Skin of body (tissue), 2 donors: ENCODE results near the gene TMOD1. TPM values are rescaled to one million over a fixed set of nuclear protein-coding genes. Genes with fewer than 3 reads are reported as not detected.

ENCODE experiments used
- DNase-seq: peaks from one replicate; lab custom pipeline; 2025; lab: John Stamatoyannopoulos, UW
- total RNA-seq: library from RNA; depleted of rRNA; stranded (reverse); fragments of >200 nt; gene quantifications from one replicate; pipeline ENCODE4 v1.2.3, GENCODE V29; 2014

The TMOD1 gene
- total RNA-seq, 1 donor from 2014 or later, result 9.3 TPM

DNA sequence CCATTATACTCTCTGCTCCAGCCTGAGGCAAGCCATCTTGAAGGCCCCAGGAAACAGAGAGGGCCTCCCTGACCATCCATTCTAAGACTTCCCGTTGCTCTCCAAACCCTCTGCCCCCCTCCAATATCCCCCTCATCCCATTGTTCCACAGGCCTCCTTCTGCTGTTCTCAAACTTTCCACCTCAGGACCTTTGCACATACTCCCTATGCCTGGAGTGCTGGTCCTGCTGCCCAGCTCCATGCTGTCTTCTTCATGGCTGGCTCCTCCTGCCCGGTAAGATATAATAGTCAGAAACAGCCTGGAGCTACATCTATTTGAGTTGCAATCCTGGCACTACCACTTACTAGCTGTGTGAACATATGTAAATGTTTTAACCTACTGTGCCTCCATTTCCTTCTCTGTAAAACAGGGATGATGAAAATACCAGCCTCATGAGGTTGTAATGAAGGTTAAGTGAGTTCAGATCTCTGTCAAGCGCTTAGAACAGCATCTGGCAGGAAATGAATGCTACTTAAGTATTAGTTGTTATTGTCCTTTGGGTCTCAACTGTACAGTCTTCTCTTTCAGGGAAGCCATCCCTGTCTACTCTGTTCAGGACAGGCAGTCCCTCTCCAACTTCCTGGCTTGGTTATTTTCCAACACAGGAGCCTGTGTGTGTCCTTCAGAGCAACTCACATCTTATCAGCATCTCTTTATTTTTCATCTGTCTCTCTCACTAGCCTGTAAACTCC, 45.8 kb downstream of the TMOD1 start:
- DNase-seq, result no peak

DNA sequence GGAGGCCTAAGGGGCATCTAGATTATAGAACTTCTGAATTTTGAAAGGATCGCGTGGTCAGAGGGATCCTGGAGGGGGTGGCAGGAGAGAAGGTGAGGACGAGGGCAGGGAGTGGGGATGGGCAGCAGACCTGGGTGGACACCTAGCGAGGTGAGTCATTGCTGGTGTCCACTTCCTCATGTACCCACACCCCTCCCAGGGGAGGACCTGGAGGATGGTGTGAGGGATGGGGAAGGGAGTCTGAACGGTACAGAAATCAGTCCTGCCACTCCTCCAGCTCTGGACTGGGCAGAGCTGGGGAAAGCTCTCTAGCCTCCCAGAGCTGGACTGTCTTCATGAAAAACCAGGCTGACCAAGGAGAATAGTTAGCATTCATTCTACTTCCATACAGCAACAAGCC, 46.9 kb downstream of the TMOD1 start:
- DNase-seq, result no peak

DNA sequence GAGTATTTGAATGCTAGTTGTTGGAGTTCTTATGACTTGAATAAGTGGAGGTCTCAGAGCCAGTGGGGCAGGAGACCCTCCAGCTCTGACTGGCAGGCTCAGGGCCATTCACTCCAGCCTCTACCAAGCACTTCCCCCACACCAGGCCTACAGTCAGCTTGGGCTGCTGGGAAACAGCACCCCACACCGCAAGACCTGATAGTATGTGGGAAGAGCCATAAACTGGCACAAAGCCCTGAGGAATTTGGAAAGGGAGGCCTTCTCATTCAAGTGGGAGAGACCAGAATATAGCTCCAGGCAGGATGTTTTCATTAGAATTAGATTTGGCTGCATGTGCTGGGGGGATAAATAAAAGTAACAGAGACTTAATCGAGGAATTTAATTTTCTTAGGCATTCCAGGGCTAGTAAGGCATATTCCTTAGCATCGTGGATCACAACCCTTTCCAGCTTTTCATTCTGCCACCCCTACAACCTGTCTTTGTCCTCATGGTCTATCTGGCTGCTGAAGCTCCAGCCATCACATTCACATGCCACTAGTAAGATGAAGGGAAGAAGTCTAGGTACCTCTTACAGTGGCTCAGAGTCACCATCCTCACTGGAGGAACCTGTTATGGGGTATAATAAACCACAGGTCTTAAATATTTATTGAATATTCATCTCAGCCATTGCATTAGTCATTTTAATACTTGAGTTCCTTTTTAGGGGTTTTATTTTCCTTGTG, 47.5 kb downstream of the TMOD1 start:
- DNase-seq, result no peak

DNA sequence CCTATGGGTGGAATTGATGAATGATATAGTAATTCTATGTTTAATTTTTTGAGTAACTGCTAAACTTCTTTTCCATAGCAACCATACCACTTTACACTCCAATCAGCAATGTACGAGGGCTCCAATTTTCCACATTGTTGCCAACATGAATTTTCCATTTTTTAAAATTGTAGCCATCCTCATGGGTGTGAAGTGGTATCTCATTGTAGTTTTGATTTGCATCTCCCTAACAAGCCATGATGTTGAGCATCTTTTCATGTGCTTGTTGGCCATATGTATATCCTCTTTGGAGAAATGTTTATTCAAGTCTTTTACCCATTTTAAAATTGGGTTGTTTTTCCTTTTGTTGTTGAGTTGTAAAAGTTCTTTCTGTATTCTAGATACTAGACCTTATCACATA, 48.9 kb downstream of the TMOD1 start:
- DNase-seq, result no peak

DNA sequence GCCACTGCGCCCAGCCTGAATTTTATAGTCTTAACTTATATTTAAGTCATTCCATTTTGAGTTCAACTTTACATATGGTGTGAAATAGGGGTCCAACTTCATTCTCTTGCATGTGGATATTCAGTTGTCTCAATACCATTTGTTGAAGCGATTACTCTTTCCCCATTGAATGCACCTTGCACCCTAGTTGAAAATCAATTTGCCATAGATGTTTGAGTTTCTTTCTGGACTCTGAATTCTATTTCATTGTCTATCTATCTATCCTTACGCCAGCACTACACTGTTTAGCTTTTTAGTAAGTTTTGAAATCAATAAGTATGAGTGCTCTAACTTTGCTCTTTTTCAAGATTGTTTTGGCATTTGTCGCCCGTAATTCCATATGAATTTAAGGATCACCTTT, 49.8 kb downstream of the TMOD1 start:
- DNase-seq, result no peak

DNA sequence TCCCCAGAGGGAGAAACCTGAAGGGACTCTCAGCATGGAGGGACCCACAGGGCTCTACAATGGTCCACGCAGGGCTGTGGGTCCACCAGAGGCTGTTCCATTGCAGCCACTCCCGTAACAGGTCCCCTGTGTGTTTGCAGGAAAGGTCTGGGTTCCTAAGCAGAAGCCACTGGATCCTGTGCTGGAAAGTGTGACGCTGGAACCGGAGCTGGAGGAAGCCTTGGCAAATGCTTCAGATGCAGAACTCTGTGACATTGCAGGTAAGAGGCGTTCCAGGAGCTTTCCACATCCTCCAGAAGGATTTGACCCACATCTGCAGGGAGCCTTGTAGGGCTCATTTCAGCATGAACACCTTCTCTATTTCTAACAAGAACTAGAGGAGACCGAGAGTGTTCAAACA, 51.7 kb downstream of the TMOD1 start:
- DNase-seq, result no peak

DNA sequence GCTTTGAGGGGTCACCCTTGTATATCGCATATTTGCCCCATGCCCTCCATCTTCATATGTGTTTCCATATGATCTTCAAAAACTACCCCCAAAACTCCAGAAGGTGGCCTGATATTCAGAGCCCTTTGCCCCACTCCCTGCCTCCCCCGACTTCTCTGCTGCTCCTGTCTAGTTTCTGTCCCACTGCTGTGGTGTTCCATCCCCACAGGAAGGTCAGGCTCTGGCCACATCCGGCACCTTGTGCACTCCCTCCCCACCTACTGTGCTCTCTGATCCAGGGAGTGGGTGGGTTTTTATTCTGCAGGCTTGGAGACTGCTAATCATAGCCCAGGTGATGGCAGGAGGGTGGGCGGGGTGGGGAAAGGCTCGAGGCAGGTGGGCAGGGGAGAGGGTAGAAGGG, 52.4 kb downstream of the TMOD1 start:
- DNase-seq, result no peak

DNA sequence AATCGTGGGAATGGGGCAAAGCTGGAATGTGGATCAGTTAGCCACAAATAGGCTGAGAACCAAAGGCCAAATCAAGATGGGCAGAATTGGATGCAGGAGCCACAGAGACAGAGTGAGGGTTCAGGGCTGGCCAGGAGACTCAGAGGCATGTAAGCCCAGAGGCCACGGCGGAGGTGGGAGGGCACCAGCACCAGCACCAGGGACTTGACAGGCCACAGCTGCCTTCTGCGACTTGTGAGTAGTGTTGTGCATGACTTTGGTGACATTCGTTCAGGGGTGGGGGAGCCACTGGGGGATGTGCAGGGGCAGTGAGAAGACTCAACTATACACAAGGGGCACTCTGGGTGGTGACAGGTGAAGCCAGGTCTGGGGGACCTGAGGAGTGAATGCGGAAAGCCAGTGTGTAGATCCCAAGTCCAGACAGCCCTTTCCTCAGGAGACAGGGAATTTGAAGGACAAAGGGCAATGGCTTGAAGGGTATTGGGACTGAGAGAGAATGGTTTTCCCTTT, 53.2 kb downstream of the TMOD1 start:
- DNase-seq, result no peak

DNA sequence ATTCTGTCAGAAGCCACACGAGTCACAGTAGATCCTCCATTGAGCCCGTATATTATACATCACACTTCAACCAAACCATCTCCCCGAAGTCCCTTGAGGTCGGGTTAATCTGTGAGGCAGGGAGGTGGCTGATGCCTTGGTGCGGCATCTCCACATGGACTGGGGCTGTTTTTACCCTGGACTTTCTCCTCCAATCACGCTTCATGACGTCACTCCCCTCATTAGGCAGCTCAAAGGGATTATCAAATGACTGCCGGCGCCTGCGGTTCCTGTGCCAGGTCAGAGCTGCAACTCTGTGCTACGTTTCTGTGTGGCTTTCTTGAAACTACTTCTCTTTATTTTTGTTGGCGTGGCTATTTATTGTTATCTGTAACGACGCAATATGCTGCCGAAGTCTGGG, 53.7 kb downstream of the TMOD1 start:
- no peak for DNase-seq

DNA sequence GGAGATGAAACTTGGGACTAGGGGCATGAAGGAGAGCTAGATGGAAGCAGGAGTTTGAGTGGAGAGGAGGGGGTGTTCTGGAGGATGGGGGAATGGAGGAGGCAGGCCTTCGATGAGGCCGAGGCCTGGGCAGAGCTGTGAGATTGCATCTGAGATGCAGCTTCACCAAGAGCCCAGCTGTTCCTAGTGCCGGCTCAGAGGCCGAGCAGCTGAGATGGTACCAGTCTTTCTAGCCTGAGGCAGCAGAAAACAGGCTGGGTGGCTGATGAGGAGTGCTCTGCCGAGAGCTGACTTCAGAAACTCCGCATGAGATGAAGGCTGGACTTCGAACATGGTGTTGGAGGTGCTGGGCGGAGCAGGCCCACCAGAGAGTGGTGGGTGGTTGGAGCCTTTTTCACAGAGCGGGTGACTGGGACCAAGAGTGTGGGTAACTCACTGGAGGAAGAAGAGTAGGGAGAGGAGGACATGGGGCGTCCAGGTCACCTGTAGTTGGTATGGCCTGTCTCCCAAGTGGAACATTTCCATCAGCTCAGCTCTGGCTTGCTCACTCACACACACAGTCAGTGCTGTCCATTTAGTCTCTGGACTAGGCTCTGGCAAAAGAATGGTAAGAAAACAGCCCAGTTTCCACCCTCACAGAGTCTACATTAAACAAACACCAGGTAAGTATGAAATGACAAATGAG, 54.7 kb downstream of the TMOD1 start:
- DNase-seq, result no peak

DNA sequence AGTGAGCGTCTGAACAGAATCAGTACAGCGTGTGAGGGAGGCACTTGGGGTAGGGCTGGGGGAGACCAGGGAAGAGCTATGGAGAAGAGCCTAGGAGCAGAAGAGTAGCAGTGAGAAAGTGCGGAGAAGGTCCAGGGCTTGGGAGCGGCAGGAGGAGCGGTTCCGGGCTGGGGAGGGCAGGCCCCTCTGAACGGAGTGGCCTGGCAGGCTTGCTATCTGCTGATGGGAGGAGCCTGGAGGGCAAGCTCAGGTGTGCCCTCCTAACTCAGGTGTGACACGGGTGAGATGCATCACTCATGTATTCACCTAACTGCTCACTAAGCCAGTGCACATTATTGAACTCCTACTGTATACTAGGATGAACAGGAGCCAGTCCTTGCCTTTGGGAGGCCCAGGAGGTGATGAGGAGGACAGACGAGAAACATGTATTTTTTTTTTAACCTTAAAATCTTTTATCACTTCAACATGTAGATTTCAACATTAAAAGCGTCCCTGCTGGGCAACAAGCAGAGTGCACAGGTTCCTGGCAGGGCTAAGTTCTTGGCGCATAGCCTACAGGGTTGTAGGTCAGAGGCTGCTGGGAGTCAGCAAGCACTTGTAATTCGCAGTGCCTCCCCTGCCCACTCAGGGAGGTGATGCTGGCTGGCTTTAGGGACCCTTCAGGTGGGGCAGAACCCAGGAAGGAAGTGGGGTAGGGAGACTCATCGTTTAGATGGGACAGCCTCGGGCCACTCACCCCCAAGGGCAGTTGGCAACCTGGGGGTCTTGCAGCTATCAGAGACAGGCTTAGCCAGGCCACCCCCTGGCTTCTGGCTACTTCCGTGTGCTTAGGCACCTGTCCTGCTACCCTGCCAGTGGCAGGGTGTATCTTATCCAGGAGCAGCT, 55.5 kb downstream of the TMOD1 start:
- DNase-seq, result no peak

DNA sequence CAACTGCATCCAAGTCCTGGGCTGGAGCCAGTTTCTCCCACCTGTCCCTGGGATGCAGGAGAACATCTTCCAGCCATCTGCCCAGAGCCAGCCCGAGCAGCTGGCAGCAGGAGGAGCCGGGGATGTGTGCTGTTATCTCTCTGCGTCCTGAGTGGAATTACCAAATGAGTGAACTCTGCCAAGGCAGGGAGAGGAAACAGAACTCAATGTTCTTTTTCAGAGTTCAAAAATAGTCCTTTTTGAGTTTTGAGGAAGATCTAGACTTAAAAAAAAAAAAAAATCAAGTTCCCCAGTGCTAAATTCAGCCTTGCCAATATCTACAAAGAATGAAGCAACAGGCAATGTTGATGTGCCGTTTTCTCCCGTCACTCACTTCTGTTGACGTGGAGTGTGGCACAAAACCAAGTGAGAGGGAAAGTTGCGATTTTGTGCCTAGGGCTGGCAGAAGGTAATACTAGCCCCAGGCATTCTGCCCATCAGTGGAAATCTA, 56.2 kb downstream of the TMOD1 start:
- DNase-seq, result no peak

DNA sequence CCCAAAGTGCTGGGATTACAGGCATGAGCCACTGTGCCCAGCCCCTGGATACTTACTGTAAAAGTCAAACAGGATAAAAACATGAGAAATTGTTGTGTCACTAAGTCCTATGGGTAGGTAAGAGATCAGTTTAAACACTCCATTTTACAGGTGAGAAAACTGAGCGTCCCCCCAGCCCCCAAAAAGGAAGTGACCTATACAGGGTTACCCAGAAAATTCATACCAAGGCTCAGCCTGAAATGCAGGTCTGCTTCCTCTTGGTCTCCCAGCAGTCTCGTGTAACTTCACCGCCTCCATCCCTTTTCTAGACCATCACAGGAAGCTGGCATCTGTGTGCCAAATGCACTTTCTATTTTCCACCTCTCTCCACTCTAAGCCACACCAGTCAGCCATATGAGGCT, 57.2 kb downstream of the TMOD1 start:
- no peak for DNase-seq

DNA sequence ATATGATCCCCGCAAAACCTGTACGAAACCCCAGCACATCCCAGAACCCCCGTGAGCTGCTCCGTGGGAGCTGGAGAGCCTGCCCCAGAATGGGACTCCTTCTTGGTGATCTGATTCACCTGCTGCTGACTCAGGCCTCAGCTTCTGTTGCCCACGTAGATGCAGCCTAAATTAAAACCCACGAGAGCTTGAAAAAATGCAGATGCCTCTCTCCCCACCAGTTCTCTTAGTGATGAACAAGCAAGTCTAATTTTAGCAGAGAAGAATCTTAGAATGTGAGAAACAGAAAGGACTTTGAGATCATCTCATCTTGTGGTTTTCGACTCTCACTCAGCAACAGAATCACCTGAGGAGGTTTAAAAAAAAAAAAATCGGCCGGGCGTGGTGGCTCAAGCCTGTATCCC, 57.6 kb downstream of the TMOD1 start:
- no peak for DNase-seq

DNA sequence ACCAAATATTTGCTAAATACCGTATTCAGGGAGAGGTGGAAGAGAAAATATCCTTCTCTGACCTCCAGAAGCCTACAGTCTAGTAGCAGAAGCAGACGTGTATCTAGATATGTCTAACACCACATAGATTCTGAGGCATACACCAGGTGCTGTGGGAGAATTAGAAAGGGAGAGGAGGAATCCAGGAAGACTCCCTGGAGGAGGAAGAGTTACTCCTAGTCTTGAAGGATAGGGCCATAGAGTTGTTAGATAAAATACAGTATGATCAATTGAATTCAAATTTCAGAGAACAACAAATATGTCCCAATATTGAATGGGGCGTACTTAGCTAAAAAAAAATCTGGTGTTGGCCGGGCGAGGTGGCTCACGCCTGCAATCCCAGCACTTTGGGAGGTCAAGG, 58.7 kb downstream of the TMOD1 start:
- DNase-seq, result no peak

DNA sequence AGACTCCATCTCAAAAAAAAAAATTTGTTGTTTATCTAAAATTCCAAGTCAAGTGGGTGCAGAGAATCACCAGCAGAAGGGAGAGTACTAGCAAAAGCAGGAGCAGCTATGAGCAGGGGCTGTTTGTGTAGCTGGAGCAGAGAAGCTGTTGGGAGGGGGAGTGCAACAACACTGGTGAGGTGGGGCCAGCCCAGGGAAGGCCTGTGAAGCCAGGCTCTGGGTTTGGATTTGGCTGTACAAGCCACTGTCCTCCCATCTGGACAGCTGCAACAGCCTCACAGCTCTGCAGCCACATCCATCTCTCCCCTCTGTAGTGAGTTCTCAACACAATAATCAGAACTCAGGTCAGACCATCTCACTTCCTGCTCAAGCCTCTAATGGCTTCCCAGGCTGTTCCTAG, 59.4 kb downstream of the TMOD1 start:
- DNase-seq, result no peak

DNA sequence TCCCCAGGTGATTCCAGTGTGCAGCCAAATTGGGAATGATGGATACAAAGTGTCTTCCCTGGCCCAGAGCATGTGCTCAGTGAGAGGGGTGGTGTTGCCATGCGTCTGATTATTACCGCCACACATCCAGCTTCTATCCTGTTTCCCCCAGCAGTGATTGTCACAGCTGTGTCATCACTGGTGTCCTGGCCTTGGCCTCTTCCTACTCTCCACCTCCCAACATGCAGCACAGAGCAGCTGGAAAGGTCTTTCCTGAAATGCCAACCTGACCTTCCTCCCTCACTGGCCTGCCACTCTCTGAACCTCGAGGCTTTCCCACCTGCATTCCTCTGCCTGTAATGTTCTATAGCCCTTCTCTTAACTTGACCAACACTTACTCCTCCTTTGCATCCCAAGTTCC, 60.0 kb downstream of the TMOD1 start:
- no peak for DNase-seq

DNA sequence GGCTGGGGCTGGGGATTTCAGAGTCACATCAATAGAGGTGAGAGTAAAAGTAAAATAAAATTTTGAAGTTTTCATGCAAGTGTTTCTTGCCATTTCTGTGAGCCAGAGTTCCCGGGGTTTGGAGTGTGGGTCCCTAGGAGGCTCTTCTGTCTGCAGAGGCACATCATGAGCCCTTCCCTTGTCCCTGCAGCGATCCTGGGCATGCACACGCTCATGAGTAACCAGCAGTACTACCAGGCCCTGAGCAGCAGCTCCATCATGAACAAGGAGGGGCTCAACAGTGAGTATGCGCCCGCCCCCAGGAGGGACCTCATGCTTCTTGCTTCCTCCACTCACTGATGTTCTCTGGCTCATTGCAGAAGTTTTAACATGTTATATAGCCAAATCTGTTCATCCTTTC, 61.1 kb downstream of the TMOD1 start:
- DNase-seq, result no peak

DNA sequence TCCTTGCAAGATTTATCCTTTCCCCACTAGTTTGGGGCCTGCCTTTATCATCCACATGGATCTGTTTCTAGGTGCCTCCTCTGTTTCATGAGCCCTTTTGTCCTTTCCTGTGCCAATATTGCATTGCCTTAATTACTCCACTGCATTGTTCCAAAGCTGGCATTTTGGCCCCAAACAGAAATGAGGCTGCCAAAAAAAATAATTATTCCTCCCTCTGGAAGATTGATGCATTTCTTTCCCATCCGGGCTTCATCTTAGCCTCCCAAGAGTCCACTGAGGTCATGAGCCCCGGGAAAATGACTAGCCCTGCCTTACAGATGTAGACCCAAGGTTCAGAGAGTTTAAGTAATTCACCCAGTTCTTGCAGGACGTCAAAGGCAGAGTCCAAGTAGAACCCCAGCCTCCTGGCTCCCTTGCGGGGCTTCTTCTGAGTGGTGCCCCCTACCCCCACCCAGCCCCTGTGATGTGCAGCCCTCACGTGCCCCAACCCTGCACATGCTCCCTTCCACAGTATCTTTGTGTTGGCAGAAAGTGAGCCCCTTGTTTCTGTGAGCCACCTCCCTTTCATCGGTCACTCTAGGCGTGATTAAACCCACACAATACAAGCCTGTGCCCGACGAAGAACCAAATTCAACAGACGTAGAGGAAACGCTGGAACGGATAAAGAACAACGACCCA, 62.1 kb downstream of the TMOD1 start:
- no peak for DNase-seq

DNA sequence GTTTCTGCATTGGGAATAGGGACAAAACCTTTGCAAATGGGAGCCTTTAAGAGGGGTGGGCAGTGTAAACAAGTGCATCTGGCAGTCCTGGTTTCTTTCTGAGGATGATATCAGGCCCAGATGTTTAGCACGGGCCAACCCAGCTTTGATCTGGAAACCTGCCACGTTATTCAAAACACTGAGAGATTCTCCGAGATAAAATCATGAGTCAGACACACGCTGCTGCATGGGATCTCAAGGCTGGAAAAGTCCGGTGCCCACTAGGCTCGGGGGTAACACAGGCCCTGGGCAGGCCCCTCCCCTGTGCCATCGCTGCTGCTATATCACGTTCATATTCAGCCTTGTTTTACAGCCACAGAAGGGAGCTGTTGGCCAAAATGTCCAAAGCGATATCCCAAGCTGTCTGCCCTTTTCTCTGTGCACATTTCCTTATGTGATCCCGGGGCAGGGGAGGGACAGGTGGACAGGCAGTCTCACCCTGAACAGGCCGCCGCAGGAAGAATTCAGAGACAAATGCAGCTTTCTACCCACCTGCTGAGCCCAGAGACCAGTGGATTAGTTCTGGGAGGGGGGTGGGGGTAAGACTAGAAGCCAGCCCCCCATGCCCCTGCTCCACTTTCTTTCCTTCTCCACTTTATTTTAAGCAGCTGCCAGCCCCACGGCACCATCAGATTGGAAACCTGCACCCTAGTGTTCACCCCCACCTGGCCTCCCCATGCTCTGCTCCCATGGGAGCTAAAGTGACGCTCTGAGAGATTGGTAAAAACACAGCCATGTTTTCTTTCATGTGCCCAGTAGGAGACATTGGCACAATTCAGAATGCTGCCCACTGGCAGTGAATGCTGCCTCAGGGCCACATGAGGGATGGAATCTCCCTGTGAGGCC, 63.1 kb downstream of the TMOD1 start:
- peak; percentile 20 for DNase-seq
